Measurements from ENCODE around the gene KIF26A. TPM values are rescaled to one million over a fixed set of nuclear protein-coding genes. Genes with fewer than 3 reads are reported as not detected.

Gene KIF26A
- total and polyA plus RNA-seq, 2 experiments from 2014 or later = 3.5 to 5.0 TPM

DNA sequence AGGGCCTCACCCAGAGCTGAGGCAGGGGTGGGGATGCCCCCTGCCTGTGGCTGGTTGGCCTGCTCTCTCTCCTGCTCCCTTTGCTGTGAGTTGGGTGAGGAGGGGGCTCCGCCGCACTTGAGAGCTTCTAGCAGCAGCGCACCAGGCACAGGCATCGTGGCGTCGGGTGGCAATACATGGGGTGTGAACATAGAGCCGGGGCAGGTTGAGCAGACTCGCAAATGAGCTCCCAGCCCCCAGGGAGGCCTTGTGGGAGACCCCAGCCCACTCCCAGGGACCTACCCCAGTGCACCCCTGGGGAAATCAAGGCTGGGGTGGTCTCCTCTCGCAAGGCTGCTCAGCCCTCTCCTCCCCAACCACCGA lies 54.5 kb downstream of the KIF26A start:
- no peaks in the 10 kb centered on the region for H3K79me2 ChIP-seq
- H3K36me3 ChIP-seq (replicated peaks; ENCODE audit: insufficient read depth, low read depth) = no peaks in the 10 kb centered on the region
- H3K4me1 ChIP-seq (ENCODE audit: insufficient read depth) = peaks cover 5% of the 10 kb centered on the region
- H3K27me3 ChIP-seq = no peaks in the 10 kb centered on the region
- no peak for TF ChIP-seq CTCF (IDR thresholded peaks at IDR 0.05; ENCODE audit: poor library complexity)
- no peak for TF ChIP-seq EZH2phosphoT487 (IDR thresholded peaks at IDR 0.05; ENCODE audit: low read depth, severe bottlenecking, unreplicated experiment)
- no peaks in the 10 kb centered on the region for H4K20me1 ChIP-seq (ENCODE audit: insufficient read depth, poor library complexity, severe bottlenecking)
- 94% methylated on average over 10 of the region's 10 CpGs for WGBS (ENCODE audit: low lambda C conversion rate, missing lambda C conversion rate)
- no peak overlapping the region for H3K4me3 ChIP-seq
- DNase-seq (ENCODE audit: low spot score) = no peak
- H3K27ac ChIP-seq = no peak overlapping the region
- no peaks in the 10 kb centered on the region for H3K9me3 ChIP-seq (ENCODE audit: low read depth)
- H2AFZ ChIP-seq = no peak overlapping the region
- no peak overlapping the region for H3K4me2 ChIP-seq
- H3K9me2 ChIP-seq (replicated peaks; ENCODE audit: insufficient read depth) = no peaks in the 10 kb centered on the region

GRCh38 chr14:104194016-104194415 lies 55.6 kb downstream of the KIF26A start:
- TF ChIP-seq EZH2 (IDR thresholded peaks at IDR 0.05; ENCODE audit: borderline replicate concordance) (no peak), EZH2phosphoT487 (IDR thresholded peaks at IDR 0.05; ENCODE audit: low read depth, severe bottlenecking, unreplicated experiment) (no peak)
- 84% methylated on average over 14 of the region's 14 CpGs for WGBS (ENCODE audit: low lambda C conversion rate, missing lambda C conversion rate)
- Histone ChIP-seq H3K36me3 (replicated peaks; ENCODE audit: insufficient read depth, low read depth) (no peaks in the 10 kb centered on the region), H2AFZ (no peak overlapping the region), H3K9me3 (ENCODE audit: low read depth) (no peaks in the 10 kb centered on the region), H3K4me3 (no peak overlapping the region), H3K4me1 (ENCODE audit: insufficient read depth) (peaks cover 5% of the 10 kb centered on the region), H3K9me2 (replicated peaks; ENCODE audit: insufficient read depth) (no peaks in the 10 kb centered on the region), H3K27ac (no peak overlapping the region), H3K4me2 (no peak overlapping the region), H4K20me1 (ENCODE audit: insufficient read depth, poor library complexity, severe bottlenecking) (no peaks in the 10 kb centered on the region), H3K79me2 (no peaks in the 10 kb centered on the region), H3K27me3 (no peaks in the 10 kb centered on the region)
- no peak for DNase-seq (ENCODE audit: low spot score)

- 98% methylated on average over 11 of the region's 11 CpGs for WGBS (ENCODE audit: low lambda C conversion rate, missing lambda C conversion rate)
- Histone ChIP-seq H3K79me2 (no peaks in the 10 kb centered on the region), H3K9me3 (ENCODE audit: low read depth) (no peaks in the 10 kb centered on the region), H4K20me1 (ENCODE audit: insufficient read depth, poor library complexity, severe bottlenecking) (no peaks in the 10 kb centered on the region), H3K27me3 (no peaks in the 10 kb centered on the region), H3K27ac (no peak overlapping the region), H3K4me1 (ENCODE audit: insufficient read depth) (peaks cover 5% of the 10 kb centered on the region), H3K9me2 (replicated peaks; ENCODE audit: insufficient read depth) (no peaks in the 10 kb centered on the region), H2AFZ (no peak overlapping the region), H3K36me3 (replicated peaks; ENCODE audit: insufficient read depth, low read depth) (no peaks in the 10 kb centered on the region), H3K4me2 (no peak overlapping the region), H3K4me3 (no peak overlapping the region)
- TF ChIP-seq EZH2phosphoT487 (IDR thresholded peaks at IDR 0.05; ENCODE audit: low read depth, severe bottlenecking, unreplicated experiment) (no peak), EZH2 (IDR thresholded peaks at IDR 0.05; ENCODE audit: borderline replicate concordance) (no peak), CTCF (IDR thresholded peaks at IDR 0.05; ENCODE audit: poor library complexity) (no peak)
- no peak for DNase-seq (ENCODE audit: low spot score)
These were observed 56.3 kb downstream of the KIF26A start for GRCh38 chr14:104194716-104195115.

- Histone ChIP-seq H3K9me2 (replicated peaks; ENCODE audit: insufficient read depth) (no peaks in the 10 kb centered on the region), H3K9me3 (ENCODE audit: low read depth) (no peaks in the 10 kb centered on the region), H3K4me2 (no peak overlapping the region), H3K79me2 (no peaks in the 10 kb centered on the region), H3K4me3 (no peak overlapping the region), H3K36me3 (replicated peaks; ENCODE audit: insufficient read depth, low read depth) (no peaks in the 10 kb centered on the region), H3K4me1 (ENCODE audit: insufficient read depth) (peaks cover 5% of the 10 kb centered on the region), H3K27ac (no peak overlapping the region), H2AFZ (no peak overlapping the region), H4K20me1 (ENCODE audit: insufficient read depth, poor library complexity, severe bottlenecking) (no peaks in the 10 kb centered on the region), H3K27me3 (no peaks in the 10 kb centered on the region)
- 90% methylated on average over 15 of the region's 16 CpGs for WGBS (ENCODE audit: low lambda C conversion rate, missing lambda C conversion rate)
- DNase-seq (ENCODE audit: low spot score) = no peak
- no peak for TF ChIP-seq CTCF (IDR thresholded peaks at IDR 0.05; ENCODE audit: poor library complexity)
These were observed 57.0 kb downstream of the KIF26A start for GRCh38 chr14:104195361-104195760.

All from hepatocyte (in vitro differentiated cells).